NCI-H187 (cell line): ENCODE measurements around the gene PFDN4.

ENCODE experiments used
- DNase-seq, 2 experiments: peaks; one replicate each; lab custom pipeline; 2025; lab: John Stamatoyannopoulos, UW

The PFDN4 gene

DNA sequence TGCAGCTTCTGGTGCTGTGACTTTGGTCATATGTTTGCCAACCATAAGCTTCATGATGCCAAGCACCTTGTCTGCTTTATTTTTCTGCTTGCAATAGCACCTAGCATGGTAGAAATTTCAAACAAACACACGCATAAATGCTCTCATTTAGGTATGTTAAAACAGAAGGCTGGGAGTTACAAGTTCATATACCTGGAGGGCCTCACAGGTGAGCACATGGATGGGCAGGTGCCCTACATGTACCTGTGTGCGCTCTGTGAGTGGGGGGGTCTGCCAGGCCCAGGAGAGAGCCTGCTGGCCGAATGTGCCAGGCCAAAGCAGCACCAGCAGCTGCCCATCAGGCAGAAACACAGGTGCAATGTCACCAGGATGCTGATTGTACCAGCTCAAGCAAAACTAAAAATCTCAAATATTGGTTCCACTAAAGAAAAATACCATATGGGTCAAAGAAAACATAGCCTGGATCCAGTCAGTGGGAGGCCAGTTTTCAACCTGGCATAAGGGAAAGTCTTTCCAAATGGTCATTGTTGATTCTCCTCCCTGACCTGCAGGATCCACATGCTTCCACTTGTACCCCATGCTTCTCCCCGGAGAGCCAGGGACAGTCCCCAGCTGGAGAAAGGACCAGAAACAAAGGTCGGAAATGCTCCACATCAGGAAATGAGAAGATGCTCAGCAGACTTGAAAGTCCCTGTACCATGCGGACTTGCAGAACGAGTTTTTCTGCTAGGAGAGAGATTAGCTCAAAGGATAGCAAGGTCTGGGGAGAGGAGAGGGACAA, 7.2 kb upstream of the PFDN4 start:
- no peak for DNase-seq

DNA sequence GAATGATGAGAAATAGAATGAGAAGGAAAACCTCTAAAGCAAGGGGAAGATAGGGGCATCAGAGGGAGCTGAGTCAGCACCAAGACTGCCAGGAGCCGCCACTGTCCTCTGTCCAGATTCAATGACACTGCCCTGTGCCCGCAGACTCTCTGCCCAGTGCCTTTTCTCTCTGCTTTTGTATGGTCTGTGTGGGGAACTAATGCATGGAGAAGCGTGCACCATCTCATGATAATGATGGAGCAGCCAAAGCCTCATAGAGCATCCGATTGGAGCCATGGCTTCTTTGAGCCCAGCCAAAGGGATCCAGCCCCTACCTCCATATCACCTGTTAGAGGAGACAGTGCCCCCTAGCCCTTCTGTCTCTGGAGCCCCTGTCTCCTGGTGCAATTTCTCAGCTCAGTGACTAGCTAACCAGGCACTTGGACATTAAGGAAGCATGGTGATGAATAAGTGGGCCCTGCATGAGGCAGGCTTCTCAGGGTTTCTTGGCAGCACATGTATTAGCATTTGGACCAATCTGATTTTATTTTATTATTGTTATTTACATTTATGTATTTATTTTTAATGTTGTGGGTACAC, 6.5 kb upstream of the PFDN4 start:
- DNase-seq: no peak

DNA sequence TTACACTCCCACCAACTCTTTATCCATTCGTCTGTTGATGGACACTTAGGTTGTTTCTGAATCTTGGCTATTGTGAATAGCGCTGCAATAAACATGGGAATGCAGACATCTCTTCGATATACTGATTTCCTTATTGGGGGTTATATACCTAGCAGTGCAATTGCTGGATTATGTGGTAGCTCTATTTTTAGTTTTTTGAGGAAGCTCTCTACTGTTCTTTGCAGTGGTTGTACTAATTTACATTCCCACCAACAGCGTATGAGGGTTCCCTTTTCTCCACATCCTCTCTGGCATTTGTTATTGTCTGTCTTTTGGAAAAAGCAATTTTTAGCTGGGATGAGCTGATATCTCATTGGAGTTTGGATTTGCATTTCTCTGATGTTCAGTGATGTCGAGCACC, 4.6 kb upstream of the PFDN4 start:
- DNase-seq: no peak

DNA sequence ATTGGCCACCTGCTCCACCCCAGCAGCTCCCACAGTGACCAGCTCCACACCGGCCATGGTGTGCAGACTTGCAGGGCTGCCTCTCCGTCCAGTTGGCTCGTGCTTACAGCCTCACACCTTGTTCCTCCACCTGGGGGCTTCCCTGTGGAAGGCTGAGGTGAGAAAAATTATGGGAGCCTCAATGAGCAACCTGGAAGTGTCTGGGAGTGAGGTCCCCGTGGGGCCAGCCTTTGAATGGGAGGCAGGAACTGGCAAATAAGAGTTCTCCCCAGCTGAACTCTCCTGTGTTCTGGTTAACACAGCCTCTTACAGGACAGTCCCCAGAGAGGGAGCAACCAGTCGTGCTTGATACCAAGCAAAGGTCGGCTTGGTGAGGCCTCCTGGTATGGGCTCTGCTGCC, 3.8 kb upstream of the PFDN4 start:
- no peak for DNase-seq

DNA sequence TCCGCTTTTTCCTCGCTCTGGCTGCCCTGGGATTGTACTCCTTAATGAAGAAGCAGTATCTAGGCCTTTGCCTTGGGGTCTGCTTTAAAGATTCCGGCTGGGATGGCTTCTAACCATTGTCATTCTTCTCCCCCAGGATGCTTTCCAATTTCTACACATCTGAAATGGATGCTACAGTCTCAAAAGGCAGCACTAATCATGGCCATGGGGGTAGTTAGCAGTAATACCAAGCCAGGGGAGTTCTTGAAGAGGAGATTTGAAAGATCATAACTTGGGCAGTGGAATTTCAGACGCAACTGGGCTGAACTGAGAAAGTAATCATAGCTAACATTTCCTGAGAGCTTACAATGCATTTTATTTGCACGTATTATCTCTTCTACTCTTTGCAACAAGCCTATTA, 3.4 kb upstream of the PFDN4 start:
- no peak for DNase-seq

DNA sequence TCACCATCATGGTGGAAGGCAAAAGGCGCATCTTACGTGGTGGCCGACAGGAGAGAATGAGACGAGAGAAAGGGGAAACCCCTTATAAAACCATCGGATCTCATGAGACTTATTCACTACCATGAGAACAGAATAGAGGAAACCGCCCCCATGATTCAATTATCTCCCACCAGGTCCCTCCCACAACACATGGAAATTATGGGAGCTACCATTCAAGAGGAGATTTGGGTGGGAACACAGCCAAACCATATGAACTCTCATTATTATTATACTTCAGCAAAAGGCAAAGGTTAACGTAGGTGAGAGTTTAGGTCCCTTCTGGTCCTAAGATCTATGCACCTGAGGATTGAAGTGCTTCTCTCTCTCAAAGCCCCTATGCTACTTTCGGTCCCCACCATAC, 2.4 kb upstream of the PFDN4 start:
- DNase-seq: no peak

DNA sequence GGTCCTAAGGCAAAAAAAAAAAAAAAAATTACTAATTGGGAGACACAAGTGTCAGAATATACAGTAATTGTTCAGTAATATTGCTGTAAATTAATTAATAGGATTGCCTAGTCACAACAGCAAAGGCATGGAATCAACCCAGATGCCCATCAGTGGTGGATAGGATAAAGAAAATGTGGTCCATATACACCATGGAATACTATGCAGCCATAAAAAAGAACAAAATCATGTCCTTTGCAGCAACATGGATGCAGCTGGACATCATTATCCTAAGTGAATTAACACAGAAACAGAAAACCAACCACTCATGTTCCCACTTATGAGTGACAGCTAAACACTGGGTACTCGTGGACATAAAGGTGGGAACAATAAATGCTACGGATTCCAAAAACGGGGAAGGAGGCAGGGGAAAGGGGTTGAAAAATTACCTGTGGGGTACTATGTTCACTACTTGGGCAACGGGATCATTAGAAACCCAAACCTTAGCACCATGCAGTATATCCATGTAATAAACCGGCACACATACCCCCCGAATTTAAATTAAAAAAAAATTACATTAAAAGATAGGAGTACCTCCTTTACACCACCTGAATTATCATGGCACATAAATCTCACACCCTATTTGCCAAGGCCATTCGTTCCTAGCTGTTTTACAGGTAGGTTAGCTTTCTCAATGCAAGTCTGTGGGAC, 689 bp upstream of the PFDN4 start:
- no peak for DNase-seq

DNA sequence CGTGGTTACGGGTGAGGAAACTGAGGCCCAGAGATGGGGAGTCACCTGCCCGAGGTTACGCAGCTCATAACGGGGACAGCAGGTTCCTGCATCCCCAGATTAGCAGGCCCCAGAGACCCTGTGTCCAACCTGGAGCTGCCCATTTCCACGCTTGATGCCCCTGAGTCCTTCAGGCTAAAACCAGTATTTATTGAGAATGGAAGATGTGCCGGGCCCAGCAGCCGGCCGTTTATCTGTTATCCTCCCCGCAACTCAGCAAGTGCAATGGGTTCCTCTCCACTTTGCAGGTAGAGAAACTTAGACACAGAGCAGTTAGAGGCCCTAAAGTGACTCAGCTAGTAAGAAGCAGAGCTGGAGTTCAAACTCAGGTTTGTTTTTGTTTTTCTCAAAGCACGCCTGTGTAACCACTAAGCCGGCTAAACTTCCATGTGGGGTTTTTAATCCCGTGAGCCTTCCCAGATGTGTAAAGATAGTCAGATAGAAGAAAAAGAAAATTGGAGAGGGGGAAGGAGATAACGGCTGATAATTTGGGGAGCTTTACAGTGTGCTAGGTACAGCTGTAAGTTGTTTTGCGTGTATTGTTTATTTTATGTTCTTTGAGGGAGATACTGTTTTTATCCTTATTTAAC, 775 bp downstream of the PFDN4 start:
- no peak for DNase-seq

DNA sequence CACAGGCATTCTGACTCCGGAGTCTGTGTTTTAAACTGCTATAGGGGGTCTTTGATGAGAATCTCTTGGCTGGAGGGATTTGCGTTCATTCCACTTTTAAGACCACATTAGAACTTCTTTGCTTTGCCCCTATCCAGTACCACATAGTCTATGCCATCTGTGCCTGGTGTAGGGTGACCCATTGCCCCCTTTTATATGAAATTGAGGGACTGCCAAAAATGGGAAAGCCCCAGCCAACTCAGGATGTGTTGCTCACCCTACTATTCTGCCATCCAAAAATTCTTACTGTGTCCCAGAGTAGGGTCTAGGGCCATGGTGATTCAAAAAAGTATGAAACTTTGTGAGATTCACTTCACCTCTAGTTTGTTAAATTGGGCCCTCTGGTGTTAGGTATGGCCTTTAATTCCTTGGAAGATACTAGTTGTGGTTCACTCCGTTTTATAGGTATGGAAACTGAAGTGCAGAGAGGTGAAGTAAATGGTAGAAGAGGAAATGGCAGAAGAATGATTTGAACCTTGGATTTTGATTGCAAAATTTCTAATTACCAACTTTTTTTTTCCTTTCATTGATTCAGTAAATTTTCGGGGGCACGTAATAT, 1.4 kb downstream of the PFDN4 start:
- DNase-seq: no peak

DNA sequence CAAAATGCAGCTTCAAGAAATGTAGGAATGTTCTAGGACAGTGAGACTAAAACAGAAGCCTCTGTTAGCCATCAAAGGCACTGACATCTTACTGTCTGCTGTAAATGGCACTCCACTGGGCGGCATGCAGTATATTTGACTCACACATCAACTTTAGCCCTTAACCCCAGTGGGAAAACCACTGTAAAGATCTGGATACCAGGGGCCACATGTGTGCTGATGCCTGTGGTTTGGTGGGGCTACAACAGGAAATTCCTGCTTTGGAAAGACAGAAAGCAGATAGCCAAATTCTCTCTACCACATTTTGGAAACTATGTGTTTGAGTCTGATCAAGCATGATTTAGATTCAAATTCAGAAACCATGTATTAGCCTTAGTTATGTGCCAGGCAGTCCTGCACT, 4.3 kb downstream of the PFDN4 start:
- no peak for DNase-seq

DNA sequence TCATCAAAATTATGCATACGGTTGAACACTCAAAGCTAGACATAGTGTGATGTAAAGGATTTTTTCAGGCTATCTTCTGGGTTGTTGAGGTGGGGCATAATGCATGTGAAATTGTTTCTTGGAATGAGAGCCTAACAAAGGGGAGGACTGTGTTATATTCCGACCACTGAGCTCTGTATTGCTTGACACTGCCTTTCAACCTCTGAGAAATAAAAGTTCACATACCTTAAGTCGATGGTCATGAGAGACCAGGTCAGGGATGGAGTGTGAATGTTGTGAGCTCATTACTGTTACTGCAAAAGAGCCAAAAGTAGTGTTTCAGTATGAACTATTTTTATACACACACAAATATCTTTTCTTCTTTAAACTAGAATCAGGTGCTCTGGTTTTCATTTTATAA, 5.0 kb downstream of the PFDN4 start:
- DNase-seq: no peak

DNA sequence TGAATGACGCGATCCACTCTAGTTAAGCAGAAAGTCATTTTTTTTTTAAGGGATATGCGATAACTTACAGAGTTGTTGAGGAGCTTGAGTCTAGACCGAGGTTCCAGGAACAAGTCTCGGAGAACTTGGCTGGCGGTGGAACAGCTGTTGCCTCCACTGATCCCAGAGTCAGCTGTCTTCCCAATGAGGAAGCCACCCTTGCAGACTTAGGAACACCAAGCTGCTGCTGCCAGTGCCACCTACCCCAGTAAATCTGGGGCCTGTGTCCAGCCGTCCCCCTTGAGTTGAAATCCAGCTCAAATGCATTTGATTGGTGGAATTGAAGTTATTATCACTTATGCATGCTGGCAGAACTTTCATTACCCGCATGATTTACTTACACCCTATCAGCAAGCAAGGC, 6.7 kb downstream of the PFDN4 start:
- DNase-seq: no peak

DNA sequence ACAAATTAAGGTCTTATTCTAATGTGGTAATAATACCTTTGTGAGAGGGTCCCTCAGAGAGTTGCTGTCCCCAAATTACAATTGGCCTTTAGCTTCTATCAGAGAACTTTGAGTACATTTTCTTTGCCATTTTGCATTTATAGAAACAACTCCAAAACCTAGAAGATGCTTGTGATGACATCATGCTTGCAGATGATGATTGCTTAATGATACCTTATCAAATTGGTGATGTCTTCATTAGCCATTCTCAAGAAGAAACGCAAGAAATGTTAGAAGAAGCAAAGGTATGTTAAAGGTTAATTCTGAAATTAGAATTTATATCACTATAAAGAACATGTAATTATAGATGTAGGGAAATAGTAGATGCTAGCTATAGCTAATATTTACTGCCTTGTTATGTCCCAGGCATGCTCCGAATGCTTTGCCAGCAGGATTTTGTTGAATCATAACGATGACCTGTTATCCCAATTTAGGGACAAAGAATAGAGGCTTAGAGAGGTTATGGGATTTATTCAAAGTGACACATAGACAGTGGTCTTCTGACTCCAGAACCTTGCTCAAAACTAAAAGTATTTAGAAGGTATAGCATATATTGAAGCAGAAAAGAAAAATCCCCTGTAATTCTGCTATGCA, 7.4 kb downstream of the PFDN4 start:
- no peak for DNase-seq

DNA sequence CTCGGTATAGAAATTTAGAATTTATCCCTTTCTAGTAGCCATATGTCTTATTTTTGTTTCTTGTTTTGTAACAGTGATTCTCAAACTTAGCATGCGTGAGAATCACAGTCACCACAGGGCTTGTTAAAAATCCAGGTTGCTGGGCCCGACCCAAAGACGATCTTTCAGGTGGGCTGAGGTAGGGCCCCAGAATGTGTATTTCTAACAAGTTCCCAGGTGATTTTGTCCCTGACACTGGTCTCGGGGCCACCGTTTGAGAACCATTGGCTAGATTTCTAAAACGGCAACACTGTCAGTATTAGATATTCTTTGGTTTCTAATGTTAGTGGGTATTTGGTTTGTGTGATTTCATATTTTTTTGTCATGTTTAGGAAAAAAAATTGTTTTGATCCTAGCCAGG, 9.9 kb downstream of the PFDN4 start:
- no peak for DNase-seq

DNA sequence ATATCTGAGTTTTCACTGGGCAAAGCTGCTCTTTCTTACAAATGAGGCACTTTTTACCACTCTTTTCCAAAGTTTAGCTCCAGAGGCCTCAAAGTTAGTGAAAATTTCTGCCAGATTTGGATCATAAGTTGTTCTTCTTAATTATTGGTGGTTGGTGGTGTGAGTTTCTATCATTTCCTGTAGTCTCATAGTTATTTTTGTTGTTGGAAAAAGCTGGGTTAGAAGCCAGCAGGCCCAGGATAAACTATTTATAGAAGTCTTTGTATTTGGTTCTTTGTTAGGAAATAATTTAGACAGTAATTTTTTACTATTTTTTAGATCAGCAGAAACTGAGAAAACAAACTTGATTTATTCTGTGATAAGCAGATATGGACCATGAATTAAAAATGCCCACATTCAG, 10.6 kb downstream of the PFDN4 start:
- DNase-seq: no peak

DNA sequence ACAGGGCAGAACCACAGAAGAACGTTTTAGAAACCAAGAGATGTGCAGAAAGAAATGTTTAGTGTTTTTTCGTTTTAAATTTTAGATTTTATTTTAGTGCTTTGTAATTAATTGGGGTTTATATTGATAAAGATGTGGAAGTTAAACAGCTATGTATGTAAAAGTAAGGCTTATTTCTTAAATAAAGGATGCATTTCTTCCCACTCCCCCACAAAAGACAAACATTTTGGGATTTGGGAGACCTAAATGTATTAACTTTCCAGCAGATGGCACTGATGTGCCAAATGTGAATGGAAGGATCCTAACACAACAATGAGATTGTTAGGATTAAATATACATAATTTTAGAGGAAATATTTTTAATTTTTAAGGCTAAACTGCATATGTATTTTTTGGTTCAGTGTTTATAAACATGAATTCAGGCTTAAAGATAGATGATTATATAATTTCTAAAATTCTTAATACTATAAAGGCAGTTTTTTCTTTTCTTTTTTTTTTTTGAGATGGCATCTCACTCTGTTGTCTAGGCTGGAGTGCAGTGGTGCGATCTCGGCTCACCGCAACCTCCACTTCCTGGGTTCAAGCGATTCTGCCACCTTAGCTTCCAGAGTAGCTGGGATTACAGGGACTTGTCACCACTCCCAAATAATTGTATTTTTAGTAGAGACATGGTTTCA, 12.0 kb downstream of the PFDN4 start:
- no peak for DNase-seq

DNA sequence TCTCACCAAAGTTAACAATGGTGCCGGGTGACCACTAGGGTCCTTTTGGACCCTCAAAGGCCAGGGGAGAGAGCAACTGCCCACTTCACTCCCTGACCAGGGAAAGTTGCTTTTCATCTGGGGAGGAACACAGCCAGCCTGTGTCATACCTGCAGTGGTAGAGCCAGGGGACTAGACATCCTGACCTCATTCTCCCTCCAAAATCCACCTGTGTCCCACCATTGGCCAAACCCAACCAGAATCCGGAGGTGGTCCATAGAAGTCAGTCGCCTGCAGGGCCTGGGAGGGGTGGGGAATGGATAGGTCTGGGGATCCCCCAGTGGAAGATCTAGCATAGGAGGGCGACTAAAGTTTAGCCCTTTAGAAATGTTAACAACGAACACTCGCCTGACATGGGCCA, 12.8 kb downstream of the PFDN4 start:
- DNase-seq: no peak

DNA sequence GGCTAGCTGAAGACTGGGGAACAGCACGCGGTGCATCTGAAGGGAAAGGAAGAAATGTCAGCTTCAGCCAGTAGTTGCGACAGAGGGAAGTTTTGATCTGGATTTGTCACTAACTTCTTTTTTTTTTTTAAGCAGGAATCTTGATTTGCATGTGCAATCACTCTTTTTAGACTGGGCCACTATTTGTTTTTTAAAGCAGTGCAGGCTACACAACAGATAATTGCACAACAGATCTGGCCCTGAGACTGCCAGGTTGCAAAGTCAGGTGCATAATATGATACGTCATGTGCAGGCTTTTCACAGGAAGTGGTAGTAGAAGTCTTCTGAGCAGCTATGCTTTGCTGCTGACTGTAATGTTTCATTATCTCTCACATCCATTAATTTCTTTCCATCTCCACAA, 13.5 kb downstream of the PFDN4 start:
- no peak for DNase-seq

DNA sequence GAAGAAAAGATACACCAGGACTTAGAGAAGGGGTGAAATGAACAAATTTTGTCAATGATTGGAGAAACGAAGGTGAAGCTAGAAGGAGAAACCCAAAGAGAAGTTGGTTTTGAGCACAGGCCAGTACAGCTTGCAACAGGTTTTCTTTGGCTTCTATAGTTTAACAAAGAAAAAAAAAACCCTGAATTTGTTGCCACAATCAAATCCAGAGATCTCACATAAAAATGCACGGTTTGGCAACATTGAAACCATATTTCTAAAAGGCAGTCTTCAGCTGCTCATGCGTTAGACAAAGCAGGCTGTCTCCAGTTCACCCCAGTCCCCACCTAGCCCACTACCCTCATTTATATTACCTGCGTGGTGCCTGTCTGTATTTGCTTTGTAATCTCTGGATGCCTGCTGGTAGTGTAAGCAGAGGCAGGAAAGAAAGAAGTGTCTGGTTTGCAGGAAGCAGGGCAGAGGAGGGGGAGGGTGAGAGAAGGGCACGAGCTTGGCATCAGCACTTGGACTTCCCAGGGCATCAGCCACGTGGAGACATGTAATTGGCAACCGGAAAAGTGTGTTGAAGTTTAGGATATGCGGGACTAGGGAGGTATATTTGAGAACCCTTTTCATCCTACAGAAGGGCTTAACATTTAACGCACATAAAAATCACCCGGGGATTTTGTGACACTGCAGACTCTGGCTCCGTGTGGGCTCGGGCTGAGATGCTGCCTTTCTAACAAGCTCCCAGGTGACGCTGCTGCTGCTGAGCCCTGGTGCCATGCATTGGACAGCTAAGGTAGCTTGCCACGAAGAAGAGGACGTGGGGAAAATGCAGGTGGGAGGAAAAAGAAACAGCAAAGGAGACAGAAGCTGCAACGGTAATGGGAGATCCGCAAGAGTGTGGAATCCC, 14.4 kb downstream of the PFDN4 start:
- no peak for DNase-seq

DNA sequence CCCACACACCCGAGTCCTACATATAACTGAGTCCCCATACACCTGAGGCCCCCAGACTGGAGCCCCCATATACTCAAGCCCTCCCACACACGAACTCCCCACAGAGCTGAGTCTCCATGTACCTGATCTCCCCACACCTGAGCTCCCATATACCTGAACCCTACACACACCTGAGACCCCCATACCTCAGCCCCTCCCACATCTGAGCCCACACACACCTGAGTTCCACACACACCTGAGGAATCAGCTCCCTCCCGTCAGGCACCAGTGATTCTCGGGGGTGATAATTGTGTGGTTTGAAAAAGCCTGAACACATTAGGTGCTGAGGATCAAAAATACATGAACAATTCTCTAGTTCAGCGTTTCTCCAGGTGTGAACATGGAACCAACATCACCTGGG, 15.4 kb downstream of the PFDN4 start:
- DNase-seq: no peak

DNA sequence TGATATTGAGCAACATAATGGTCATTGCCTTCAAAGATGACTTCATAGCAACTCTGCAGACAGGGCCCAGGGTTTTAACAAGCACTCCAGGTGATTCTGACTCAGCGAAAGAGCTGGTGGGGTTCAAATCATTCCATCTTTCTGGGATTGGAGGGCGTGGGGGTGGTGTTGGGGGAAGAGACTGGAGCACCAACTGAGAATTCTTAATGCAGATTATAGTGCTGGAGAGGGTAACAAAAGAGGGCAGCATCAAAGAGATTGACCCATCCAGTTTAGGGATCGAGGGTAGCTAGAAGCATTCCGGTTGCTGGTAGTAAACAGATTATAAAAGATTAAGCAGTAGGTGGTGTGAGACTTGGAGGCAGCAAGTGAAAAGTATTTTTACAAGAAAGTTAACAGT, 15.9 kb downstream of the PFDN4 start:
- DNase-seq: no peak
